NCI-H2081 treated with DMSO at 0.1 percent for 48 hours (cell line): ENCODE results near the gene TMEM191B.
"Not testable (repeated sequence)": the region's sequence is repeated elsewhere in the genome, so short reads cannot be mapped to it uniquely, and the experiment has no call there.

Experiments used
- DNase-seq: peaks from one replicate; lab custom pipeline; 2025; lab: John Stamatoyannopoulos, UW

TMEM191B gene

DNA sequence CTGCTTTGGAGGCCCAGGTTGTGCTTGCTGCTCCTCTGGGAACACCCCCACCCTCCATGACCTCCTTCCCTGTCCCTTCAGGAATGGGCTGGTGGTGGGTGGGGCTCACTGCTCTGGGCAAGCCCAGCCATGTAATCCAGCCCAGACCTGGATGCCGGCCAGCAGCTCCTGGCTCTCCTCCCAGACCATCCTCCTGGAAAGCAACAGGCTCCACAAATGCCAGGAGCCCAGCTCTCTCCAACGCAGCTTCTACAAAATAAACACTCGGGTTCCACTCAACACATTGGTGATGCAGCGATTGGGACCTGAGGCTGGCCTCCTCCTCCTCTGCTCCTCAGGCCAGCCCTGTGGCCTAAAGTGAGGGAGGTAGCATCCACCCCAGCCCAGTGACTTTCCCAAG lies 30.9 kb downstream of the TMEM191B start:
- not testable (repeated sequence) for DNase-seq

DNA sequence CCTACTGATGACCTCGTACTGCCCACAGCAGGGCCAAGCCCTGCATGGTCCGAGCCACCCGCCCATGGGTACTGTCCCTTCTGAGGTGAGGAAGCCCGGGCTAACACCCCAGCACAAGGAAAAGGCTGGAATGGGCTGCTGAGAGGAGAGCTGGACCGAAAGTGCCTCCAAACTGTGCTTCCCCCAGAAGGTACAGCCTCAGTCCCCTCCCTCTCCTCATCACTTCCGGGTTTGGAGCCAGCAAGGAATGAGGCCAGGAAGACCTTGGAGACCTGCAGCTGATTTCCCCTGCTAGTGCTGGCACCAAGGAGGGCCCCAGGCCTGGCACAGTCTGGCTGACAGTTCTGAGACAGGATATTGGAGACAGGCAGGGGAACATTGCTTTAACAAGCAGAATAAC lies 31.3 kb downstream of the TMEM191B start:
- not testable (repeated sequence) for DNase-seq

DNA sequence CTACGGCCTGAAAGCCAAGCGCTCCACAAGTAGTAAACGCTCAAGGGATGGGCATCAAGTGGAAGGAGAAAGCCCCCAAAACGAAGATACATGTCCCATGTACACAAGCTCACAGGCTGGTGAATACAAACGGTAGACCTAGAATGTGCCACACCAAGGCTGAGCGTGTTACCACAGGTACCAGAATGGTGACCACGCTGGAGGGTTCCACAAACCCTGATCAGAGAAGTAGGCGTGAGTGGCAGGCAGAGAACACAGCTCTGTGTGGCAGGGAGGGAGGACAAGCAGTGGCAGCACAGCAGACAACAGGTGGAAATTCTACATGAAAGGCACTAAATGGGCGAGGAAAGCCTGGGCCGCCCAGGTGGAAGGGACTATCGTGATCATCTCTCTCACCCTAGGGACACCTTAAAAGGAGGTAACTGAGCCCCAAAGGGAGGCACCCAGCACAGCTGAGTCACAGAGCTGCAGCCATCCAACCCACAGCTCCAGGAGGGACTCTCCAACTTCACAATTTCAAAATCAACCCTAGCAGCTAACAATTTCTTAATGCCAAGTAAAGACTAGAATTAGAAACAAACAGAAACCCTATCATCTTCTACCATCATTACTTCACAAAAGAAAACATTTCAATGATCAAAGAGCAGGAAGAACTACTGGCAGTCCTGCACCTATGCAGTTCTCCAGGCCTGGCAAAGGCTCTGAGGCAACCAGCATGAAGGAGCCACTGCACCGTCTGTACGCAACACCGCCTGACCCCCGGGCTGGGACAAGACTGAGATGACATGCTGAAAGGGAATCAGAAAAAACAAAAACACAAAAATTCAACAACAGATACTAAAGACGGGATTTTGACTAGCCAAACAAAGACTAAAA lies 32.7 kb downstream of the TMEM191B start:
- not testable (repeated sequence) for DNase-seq

DNA sequence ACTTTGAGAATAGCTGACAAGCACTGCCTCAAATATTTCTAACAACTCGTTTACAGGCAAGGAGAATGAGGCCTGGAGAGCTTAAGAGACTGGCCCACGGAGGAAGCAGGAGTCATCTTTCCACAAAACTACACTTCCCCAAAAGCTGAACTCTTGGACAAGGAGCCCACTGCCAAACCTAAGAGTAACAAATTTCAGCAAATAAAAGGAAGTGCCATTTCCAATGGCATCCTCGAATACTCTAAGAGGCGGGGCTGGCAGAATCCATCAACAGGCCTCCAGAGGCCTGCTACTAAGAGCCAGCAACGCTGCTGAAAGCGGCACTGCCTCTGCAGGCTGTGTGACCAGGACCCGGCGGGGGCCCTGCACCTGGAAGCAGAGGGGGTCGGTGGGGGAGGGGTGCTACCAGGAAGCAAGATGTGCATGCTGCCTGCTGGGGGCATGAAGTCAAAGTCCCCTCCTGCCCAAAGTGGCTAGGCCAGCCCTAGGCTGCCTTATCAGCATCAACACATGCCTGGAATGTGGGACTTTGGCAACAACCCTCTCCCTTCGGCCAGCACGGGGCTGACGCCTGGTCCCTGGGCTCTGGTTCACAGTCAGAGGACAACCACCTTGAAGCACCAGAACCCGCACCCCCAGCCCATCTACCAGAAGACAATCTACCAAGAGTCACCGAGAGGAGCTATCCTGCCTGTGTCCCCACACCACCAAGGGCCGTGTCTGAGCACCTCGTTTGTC lies 43.1 kb downstream of the TMEM191B start:
- not testable (repeated sequence) for DNase-seq

DNA sequence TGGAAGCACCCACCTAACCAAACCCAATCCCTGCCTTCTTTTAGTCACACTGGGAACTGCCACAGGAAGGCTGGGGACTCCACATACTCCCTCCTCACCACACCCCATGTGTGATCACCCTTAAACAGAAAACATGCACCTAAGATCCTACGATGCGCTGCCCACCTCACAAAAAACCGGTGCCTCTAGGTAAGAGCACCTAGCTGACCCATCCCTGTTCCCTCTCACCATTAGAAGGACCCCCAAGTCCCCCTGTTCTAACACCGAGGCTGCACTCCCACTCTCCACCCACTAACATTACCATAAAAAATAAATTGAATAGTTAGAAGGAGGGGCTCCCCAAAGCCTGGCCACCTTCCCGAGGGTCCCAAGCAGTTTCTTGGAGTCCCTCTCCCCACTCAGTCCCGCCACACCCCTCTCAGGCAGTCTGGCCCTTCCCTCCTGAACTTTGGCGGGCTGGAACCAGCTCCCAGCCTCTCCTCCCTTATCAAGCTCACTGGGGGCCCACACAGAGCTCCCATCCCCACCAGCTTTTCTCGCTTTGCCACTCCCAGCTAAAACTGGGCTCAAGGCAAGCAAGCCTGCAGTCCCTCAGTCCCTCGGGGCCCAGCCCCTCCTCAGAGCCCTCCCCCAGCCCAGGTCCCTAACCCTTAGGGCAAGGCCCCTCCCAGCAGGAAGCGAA lies 46.0 kb downstream of the TMEM191B start:
- not testable (repeated sequence) for DNase-seq

DNA sequence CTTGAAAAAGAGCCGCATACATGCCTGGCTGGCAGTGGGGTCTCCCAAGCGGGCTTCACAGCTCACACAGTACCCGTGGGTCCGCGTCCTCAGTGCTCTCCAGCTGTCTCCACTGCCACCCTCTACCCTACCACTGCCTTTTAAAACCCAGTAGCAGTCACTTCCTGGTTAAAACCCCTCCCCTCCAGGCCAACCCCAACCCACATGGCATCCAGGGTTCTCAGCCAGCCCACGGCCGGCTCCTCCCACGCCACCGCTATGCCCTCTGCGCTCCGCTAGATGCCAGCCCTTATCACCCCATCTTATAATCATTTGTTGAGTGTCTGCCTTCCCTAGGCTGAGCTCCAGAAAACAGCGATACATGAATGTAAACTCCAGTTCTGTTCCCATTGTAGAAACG lies 47.0 kb downstream of the TMEM191B start:
- not testable (repeated sequence) for DNase-seq

DNA sequence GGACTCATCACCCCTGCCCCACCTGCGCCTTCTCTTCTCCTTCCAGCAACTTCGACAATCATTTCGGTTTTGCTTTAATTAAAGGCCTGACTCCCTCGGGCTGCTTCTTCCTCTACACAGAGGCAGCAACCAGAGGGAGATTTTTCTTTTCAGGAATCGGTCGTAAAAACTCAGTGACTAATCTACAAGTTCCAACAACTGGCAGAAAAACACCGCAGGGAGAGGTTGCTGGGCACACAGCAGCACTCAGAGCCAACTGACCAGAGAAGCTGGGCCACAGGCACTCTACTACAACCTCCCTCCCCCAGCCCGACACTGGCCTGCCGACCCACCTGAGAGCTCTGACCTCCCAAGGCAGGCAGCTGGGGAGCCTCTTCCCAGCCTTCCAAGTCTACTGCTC lies 48.1 kb downstream of the TMEM191B start:
- DNase-seq: not testable (repeated sequence)

DNA sequence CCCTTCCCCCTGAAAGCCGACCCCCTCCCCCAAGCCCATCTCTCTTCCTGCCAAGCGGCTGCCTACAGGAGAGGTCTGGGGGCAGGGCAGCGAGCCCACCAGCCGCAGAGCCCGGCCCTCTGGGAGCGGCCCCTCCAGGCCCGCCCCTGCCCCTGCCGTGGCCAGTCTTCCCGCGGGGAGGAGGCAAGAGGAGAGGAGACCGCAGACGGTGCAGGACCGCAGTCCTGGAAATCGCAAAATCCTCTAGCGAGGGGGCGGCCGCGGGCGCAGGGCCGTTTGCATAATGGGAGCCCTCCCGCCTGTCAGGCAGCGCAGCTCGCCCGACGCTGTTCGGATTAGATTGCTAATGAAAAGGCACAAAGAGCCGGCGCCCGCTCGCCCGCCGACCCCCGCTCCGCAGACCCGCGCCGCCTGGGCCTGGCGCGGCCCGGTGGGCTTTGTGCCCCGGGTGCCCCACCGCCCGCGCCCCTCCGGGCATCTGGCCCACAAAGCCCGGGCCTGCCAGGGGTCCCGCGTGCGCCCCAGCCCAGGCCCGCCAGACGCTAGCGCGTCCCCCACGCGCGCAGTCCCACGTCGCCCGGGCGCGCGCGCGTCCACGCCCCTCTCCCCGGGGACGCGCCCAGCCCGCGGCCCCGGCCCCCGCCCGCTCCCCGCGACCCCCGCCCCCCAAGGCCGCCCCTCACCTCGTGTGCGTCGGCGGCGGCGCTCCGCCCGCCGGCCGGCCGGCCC lies 49.7 kb downstream of the TMEM191B start:
- not testable (repeated sequence) for DNase-seq

DNA sequence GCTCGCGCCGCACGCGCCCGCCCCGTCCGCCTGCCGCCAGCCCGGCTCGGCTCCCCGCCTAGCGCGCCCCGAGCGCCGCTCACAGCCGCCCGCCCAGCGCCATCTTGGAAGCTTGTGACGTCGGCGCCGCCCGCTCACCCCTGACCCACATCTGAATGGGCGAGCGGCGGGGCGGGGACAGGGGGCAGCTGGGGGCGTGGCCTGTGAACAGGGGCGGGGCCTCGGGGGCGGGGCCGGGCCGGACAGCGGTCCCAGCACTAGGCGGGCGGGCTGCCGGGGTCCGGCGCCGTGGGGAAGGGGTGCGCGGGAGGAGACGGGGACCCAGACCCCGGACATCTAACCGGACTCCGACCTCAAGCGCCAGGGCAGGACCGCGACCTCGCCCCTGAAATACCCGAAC lies 50.2 kb downstream of the TMEM191B start:
- DNase-seq: not testable (repeated sequence)
